HG03045 (cell line): ENCODE measurements around the gene EPS15.
A peak's percentile ranks its signal among the peaks of the same experiment; 100 is the strongest.
"Not testable (repeated sequence)": the region's sequence is repeated elsewhere in the genome, so short reads cannot be mapped to it uniquely, and the experiment has no call there.

ENCODE experiments used
- ATAC-seq: cut with Tn5 transposase; IDR thresholded peaks from one replicate; pipeline ENCODE4 v1.9.1; 2021; ENCODE audit warnings: mild to moderate bottlenecking, moderate library complexity; ENCODE audit not compliant: unreplicated experiment

EPS15 gene

GRCh38 chr1:51543858-51544257 lies 24.8 kb upstream of the EPS15 start:
- ATAC-seq, result no peak

GRCh38 chr1:51542158-51542953 lies 23.3 kb upstream of the EPS15 start:
- ATAC-seq, result no peak

- no peak for ATAC-seq
Measured at GRCh38 chr1:51541313-51542050, 22.4 kb upstream of the EPS15 start.

GRCh38 chr1:51537568-51537967 lies 18.5 kb upstream of the EPS15 start:
- no peak for ATAC-seq

GRCh38 chr1:51535006-51535592 lies 16.0 kb upstream of the EPS15 start:
- no peak for ATAC-seq

GRCh38 chr1:51534447-51534846 lies 15.4 kb upstream of the EPS15 start:
- no peak for ATAC-seq

GRCh38 chr1:51532853-51533252 lies 13.8 kb upstream of the EPS15 start:
- ATAC-seq, result no peak

GRCh38 chr1:51530447-51530846 lies 11.4 kb upstream of the EPS15 start:
- ATAC-seq, result not testable (repeated sequence)

GRCh38 chr1:51527144-51527543 lies 8.1 kb upstream of the EPS15 start:
- ATAC-seq, result no peak

- ATAC-seq, result no peak
Measured at GRCh38 chr1:51526248-51526647, 7.2 kb upstream of the EPS15 start.

- ATAC-seq, result no peak
Measured at GRCh38 chr1:51525295-51525694, 6.2 kb upstream of the EPS15 start.

GRCh38 chr1:51524817-51525216 lies 5.8 kb upstream of the EPS15 start:
- ATAC-seq, result no peak

GRCh38 chr1:51523931-51524330 lies 4.9 kb upstream of the EPS15 start:
- no peak for ATAC-seq

- no peak for ATAC-seq
Measured at GRCh38 chr1:51520700-51521248, 1.7 kb upstream of the EPS15 start.

GRCh38 chr1:51519865-51520699 lies 1.0 kb upstream of the EPS15 start:
- no peak for ATAC-seq

- ATAC-seq, result peak; percentile 40
Measured at GRCh38 chr1:51518586-51519047, 449 bp downstream of the EPS15 start.

- no peak for ATAC-seq
Measured at GRCh38 chr1:51518033-51518585, 957 bp downstream of the EPS15 start.

- no peak for ATAC-seq
Measured at GRCh38 chr1:51517361-51518032, 1.6 kb downstream of the EPS15 start.

GRCh38 chr1:51516649-51517158 lies 2.4 kb downstream of the EPS15 start:
- ATAC-seq, result no peak
